HG02642 (cell line): ENCODE data around the gene RIPPLY3.
"Not testable (repeated sequence)": the region's sequence is repeated elsewhere in the genome, so short reads cannot be mapped to it uniquely, and the experiment has no call there.

Experiments
- ATAC-seq: cut with Tn5 transposase; IDR thresholded peaks from one replicate; pipeline ENCODE4 v1.9.1; 2021; ENCODE audit warnings: mild to moderate bottlenecking; ENCODE audit not compliant: unreplicated experiment, poor library complexity

RIPPLY3 gene

GRCh38 chr21:36980280-36981048 is 26.0 kb upstream of the RIPPLY3 start:
- no peak for ATAC-seq

DNA sequence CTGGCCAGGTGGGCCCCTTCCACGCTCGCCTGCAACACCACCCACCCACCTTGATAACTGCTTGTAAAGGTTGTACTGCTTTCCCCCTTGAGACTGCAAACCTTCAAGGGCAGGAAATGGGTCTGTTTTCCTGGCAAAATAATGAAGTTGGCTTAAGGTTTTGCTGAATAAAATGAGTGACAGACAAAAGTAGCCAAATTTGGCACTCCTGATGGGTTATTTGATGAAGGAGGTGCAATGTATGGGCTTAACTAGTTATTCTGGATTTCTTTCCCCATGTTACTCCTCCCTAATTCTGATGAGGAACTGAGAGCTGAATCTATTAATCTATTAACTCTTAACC is 25.5 kb upstream of the RIPPLY3 start:
- ATAC-seq = no peak

DNA sequence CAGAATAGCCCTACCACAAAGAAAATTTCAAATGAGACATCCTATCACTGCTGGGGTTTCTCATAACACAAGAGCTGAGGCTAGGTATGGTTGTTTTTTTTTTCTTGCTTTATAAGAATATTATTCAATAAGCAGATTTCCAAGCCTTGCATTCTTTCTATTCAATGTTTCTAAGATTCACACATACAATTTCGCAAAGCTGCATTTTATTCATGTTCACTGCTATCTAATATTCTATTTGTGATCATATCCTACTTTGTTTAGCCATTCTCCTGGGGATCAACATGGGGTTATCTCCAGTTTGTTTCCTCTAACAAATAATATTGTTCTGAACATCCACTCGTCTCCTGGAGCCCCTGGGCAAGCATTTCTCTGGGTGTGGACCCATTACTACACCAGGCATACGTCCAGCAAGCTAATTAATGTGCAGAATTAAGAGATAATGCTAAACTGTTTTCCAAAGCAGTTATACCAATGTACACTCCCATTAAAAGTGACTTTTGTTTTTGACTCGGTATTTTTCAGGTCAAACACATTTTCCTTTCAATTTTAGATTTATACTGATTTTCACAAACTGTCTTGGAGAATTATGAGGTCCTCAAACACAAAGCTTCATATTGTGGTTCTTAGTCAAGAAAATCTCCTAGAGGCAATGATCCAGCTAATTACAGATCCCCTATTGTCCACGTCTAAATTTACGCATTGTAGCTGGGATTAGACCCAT is 24.4 kb upstream of the RIPPLY3 start:
- no peak for ATAC-seq

DNA sequence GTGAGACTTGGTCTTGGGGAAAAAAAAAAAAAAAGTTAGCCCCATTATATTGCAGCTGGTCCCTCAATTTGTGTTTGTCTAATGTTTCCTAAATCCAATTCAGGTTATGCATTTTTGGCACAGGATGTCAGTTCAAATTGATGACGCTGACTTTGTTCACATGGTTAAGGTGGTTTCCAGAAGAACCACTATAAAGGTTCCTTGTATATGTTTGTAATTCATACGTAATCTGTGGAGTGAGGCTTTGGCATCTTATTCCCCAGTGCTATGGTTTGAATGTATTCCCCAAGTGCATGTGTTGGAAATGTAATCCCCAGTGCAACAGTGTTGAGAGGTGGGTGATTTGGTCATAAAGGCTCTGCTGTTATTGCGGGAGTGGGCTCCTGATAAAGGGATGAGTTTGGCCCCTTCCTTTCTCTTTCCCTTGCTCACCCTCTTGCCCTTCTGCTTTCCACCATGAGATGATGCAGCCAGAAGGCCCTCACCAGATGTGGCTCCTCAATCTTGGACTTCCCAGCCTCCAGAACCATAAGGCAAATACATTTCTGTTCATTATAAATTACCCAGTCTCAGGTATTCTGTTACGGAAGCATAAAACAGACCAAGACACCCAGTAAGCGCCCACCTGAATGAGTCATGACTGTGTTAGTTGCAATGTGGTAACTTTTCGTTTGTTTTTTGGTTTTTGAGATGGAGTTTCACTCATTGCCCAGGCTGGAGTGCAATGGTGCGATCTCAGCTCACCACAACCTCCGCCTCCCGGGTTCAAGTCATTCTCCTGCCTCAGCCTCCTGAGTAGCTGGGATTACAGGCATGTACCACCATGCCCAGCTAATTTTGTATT is 20.5 kb upstream of the RIPPLY3 start:
- no peak for ATAC-seq

DNA sequence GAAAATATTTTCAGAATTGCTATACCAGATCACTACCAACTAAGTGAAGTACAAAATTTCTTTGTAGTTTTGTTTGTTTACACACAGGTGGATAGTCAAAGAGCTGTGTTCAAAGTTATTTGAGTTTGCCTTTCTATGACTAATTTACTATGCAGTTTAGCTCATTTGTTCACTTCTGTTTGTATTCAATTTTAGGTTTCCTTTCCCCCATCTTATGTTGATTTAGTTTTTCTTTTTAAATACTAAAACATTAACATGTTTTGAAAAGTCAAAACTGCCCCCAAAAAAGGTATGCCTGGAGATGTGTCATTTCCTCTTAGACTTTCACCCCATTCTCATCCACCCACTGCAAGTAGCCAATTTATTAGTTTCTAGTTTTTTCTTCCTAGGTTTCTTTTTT is 18.7 kb upstream of the RIPPLY3 start:
- ATAC-seq = no peak

DNA sequence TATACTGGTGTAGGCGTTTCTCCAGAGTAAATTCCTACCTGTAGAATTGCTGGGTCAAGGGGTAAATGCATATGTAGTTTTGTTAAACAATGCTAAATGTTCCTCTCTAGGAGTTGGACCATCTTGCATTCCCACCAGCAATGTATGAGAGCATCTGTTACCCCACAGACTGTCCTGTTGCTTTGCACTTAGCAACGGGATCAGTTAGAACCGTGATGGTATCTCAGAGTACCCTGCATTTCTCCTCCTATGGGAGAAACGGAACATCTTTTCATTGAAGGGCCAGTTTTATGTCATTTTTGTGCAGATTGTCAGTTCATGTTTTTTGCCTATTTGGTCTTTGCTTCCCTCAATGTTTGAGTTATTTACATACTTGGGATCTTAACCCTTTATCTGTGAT is 18.0 kb upstream of the RIPPLY3 start:
- ATAC-seq = no peak

- ATAC-seq = not testable (repeated sequence)
These were observed 17.3 kb upstream of the RIPPLY3 start for GRCh38 chr21:36989199-36989698.

GRCh38 chr21:36989699-36990507 is 16.6 kb upstream of the RIPPLY3 start:
- peak; percentile 95 for ATAC-seq

GRCh38 chr21:36990508-36991205 is 15.8 kb upstream of the RIPPLY3 start:
- ATAC-seq = no peak

GRCh38 chr21:36992671-36993070 is 13.8 kb upstream of the RIPPLY3 start:
- no peak for ATAC-seq

GRCh38 chr21:36994501-36995158 is 11.9 kb upstream of the RIPPLY3 start:
- no peak for ATAC-seq

- not testable (repeated sequence) for ATAC-seq
These were observed 11.2 kb upstream of the RIPPLY3 start for GRCh38 chr21:36995285-36995684.

DNA sequence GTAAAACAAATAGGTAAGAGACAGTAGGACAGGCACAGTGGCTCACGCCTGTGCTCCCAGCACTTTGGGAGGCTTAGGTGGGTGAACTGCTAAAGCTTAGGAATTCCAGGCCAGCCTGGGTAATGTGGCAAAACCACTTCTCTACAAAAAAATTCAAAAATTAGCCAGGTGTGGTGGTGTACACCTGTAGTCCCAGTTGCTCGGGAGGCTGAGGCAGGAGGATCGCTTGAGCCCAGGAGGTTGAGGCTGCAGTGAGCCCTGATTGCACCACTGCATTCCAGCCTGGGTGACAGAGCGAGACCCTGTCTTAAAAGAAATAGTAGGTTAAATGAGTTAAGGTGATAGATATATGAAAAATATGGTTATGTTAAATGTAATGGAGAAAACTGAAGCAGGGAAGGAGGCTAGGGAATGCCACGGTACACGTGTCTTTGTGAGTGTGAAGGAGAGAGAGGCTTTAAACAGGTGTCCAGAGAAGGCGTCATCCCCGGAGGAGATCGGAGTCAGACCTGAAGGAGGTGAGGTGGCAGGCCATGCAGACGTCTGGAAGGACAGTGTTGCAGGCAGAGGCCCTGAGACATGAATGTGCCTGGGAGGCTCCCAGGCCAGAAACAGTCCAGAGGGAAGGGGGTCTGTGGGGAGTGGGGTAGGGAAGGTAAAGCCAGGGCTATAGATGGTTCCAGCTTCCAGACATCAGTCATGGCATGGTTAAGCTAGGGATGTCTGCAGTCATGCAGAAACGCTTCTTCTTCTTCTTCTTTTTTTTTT is 7.2 kb upstream of the RIPPLY3 start:
- no peak for ATAC-seq

- no peak for ATAC-seq
These were observed 6.1 kb upstream of the RIPPLY3 start for GRCh38 chr21:37000381-37000780.

DNA sequence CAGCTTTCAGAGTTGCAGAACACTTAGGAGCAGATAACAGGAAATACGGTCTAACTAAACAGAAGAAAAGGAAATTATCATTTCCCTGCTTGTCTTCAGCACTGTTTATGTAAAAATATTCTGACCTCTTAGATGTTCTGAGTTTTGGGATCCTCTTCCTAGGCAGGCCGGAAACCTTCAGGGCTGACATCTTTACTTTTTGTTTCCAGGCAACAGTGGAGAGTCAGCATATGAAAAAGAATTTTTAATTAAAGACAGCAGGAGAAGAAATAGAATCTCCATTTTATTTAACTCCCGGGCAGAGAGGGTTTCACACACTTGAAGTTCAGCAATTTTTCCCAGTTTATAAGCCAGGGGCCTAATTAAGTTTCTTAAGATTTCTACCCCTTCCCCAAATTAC is 5.1 kb upstream of the RIPPLY3 start:
- no peak for ATAC-seq

GRCh38 chr21:37002851-37003250 is 3.7 kb upstream of the RIPPLY3 start:
- ATAC-seq = not testable (repeated sequence)

- not testable (repeated sequence) for ATAC-seq
These were observed 2.6 kb upstream of the RIPPLY3 start for GRCh38 chr21:37003917-37004316.
